Transverse colon (tissue), 4 donors: ENCODE measurements around the gene RGS7BP. TPM values are rescaled to one million over a fixed set of nuclear protein-coding genes. Genes with fewer than 3 reads are reported as not detected.

Source experiments
- DNase-seq: peaks from one replicate; pipeline ENCODE4 v3.0.0-alpha.2; 2019
- H3K27ac ChIP-seq, 4 donors: fragments of 200-600 bp; sonication (generic); 2 replicates each; pipeline ENCODE4 v1.5.1; 2016 to 2018; ENCODE audit warnings: inconsistent platforms in 4 of 4
- H3K27me3 ChIP-seq: fragments of 200-600 bp; sonication (generic); 2 replicates; pipeline ENCODE4 v1.5.1; 2017; ENCODE audit warnings: inconsistent platforms
- H3K36me3 ChIP-seq, 4 donors: fragments of 200-600 bp; sonication (generic); 2 replicates each; pipeline ENCODE4 v1.5.1; 2017 to 2019; ENCODE audit warnings: inconsistent platforms in 4 of 4
- H3K4me1 ChIP-seq, 4 donors: fragments of 200-600 bp; sonication (generic); 2 replicates each; pipeline ENCODE4 v1.5.1; 2017 to 2020; ENCODE audit warnings: inconsistent platforms in 4 of 4
- H3K4me3 ChIP-seq, 4 donors: fragments of 200-600 bp; sonication (generic); 1 replicate in 1 of 4; 2 replicates in 3 of 4; pipeline versions ENCODE4 v1.5.1 to v1.6.1; 2017 to 2019; ENCODE audit warnings: inconsistent platforms in 4 of 4
- H3K9me3 ChIP-seq, 2 donors: fragments of 200-600 bp; sonication (generic); 2 replicates each; pipeline ENCODE4 v1.5.1; 2017 to 2019; ENCODE audit warnings: inconsistent platforms in 2 of 2
- CTCF ChIP-seq, 5 experiments: fragments of 200-600 bp in 3 of 5; fragments of 450-650 bp in 2 of 5; sonication (generic) in 3 of 5; IDR thresholded peaks; 1 replicate in 2 of 5; 2 replicates in 3 of 5; pipeline ENCODE4 v1.5.1; 2016 to 2017; ENCODE audit warnings: antibody characterized with exemption in 5 of 5, inconsistent platforms in 3 of 5, mild to moderate bottlenecking in 2 of 5, moderate library complexity in 1 of 5
- EP300 ChIP-seq: sonication (generic); formaldehyde crosslinking; IDR thresholded peaks from one replicate; pipeline ENCODE4 v1.6.1; 2017; ENCODE audit warnings: antibody characterized with exemption, low read depth
- POLR2A ChIP-seq: fragments of 450-650 bp; IDR thresholded peaks from one replicate; pipeline ENCODE4 v1.6.1; 2016; ENCODE audit warnings: antibody characterized with exemption, mild to moderate bottlenecking, moderate library complexity
- POLR2AphosphoS5 ChIP-seq, 3 donors: sonication (generic); formaldehyde crosslinking; IDR thresholded peaks; one replicate each; pipeline ENCODE4 v1.6.1; 2016; ENCODE audit warnings: antibody characterized with exemption in 3 of 3
- WGBS, 2 donors: methylation state at CpG; one replicate each; pipeline ENCODE4 v1.1.5; 2018; ENCODE audit warnings: low coverage in 1 of 2; 5-methylcytosine and 5-hydroxymethylcytosine counted together
- in situ Hi-C, 4 donors: fragments of 200-750 bp; cut with MboI; loops; one replicate each; pipeline versions ENCODE4 v1.15.0 to v1.15.1; 2017; ENCODE audit warnings: low sequenced_read_pairs in 3 of 4, low pct_ligation_motif_present in 1 of 4, low pct_unique_long_range_greater_than_20kb in 1 of 4
- intact Hi-C: fragments of 100-400 bp; cut with DNase I; formaldehyde crosslinking; loops from one replicate; pipeline ENCODE4 v1.15.1; 2023; ENCODE audit warnings: low total_unique reads
- small RNA-seq, 4 donors: library from RNA; depleted of rRNA; stranded (forward); fragments of <200 nt; gene quantifications; one replicate each; pipeline ENCODE3, GENCODE V24; 2016
- total RNA-seq, 4 donors: library from RNA; depleted of rRNA; stranded (reverse); fragments of >200 nt; gene quantifications; one replicate each; pipeline ENCODE4 v1.1.0, GENCODE V29; 2016

Gene RGS7BP
- total RNA-seq, 4 donors from 2014 or later = 0.40 to 1.9 (median 0.41) TPM; not detected in 1

- no peak for DNase-seq
- Histone ChIP-seq H3K9me3 (peaks cover 0 to 6% of the 10 kb centered on the region in 2 donors), H3K27ac (no peak overlapping the region), H3K27me3 (no peaks in the 10 kb centered on the region), H3K4me3 (no peak overlapping the region), H3K4me1 (no peaks in the 10 kb centered on the region), H3K36me3 (no peaks in the 10 kb centered on the region)
- 52 to 68% methylated on average over 2 of the region's 2 CpGs for WGBS, 2 donors
- no peak for TF ChIP-seq EP300
- no peak for TF ChIP-seq POLR2A
- TF ChIP-seq CTCF (IDR thresholded peaks at IDR 0.05) = no peak
- no peak for TF ChIP-seq POLR2AphosphoS5 (IDR thresholded peaks at IDR 0.05)
- intact Hi-C loops (no loop called here), in situ Hi-C loops (no loop called here)
Measured at GRCh38 chr5:64654561-64654938, 148.7 kb downstream of the RGS7BP start.

GRCh38 chr5:64655596-64655995 lies 149.8 kb downstream of the RGS7BP start:
- Histone ChIP-seq H3K27ac (no peak overlapping the region), H3K4me1 (no peaks in the 10 kb centered on the region), H3K36me3 (no peaks in the 10 kb centered on the region), H3K27me3 (no peaks in the 10 kb centered on the region), H3K4me3 (no peak overlapping the region), H3K9me3 (peaks cover 0 to 6% of the 10 kb centered on the region in 2 donors)
- no peak for DNase-seq
- TF ChIP-seq POLR2AphosphoS5 (IDR thresholded peaks at IDR 0.05) = no peak
- TF ChIP-seq POLR2A = no peak
- TF ChIP-seq CTCF (IDR thresholded peaks at IDR 0.05) = no peak
- no peak for TF ChIP-seq EP300
- intact Hi-C loops (no loop called here), in situ Hi-C loops (no loop called here)
- 39 to 42% methylated on average over 1 of the region's 1 CpG for WGBS, 2 donors

- Histone ChIP-seq H3K27me3 (peaks cover 4% of the 10 kb centered on the region), H3K9me3 (peaks cover 0 to 6% of the 10 kb centered on the region in 2 donors), H3K27ac (no peak overlapping the region), H3K36me3 (no peaks in the 10 kb centered on the region), H3K4me3 (no peak overlapping the region), H3K4me1 (no peaks in the 10 kb centered on the region)
- WGBS, 2 donors = 75 to 80% methylated on average over 3 of the region's 3 CpGs
- intact Hi-C loops (no loop called here), in situ Hi-C loops (no loop called here)
- TF ChIP-seq POLR2AphosphoS5 (IDR thresholded peaks at IDR 0.05) (no peak), CTCF (IDR thresholded peaks at IDR 0.05) (no peak), POLR2A (no peak), EP300 (no peak)
- no peak for DNase-seq
Measured at GRCh38 chr5:64659289-64659688, 153.5 kb downstream of the RGS7BP start.

Small RNA genes within 50 kb of the gene (small RNA-seq; reads per million reads assigned to genes)
- gene RN7SL169P (0 reads per million in 4 donors), gene RNU6-294P (0 reads per million in 4 donors)

Other genes starting within 250 kb of the RGS7BP start
- gene SHISAL2B, start 184.5 kb downstream of the RGS7BP start, total RNA-seq = not detected